GM23338 (cell line): ENCODE results near the gene RAD51B. TPM values are rescaled to one million over a fixed set of nuclear protein-coding genes. Genes with fewer than 3 reads are reported as not detected.

Source experiments
- ATAC-seq: fragments of 200-7000 bp; cut with Tn5 transposase; 3 replicates; pipeline ENCODE4 v1.9.1; 2020
- DNase-seq: peaks from one replicate; pipeline ENCODE4 v3.0.0-alpha.2; 2015; ENCODE audit warnings: low spot score
- H2AFZ ChIP-seq: fragments of 200-600 bp; sonication (generic); 2 replicates; pipeline ENCODE4 v1.8.0; 2016; ENCODE audit warnings: antibody characterized with exemption, mild to moderate bottlenecking, moderate library complexity
- H3F3A ChIP-seq: fragments of 200-600 bp; sonication (generic); replicated peaks from 2 replicates; pipeline ENCODE4 v1.8.0; 2017; ENCODE audit warnings: antibody characterized with exemption, mixed run types, low read depth
- H3K27ac ChIP-seq: fragments of 200-600 bp; sonication (generic); 2 replicates; pipeline ENCODE4 v1.6.1; 2016; ENCODE audit warnings: low read depth
- H3K27me3 ChIP-seq: fragments of 200-600 bp; sonication (generic); 2 replicates; pipeline ENCODE4 v1.8.0; 2016; ENCODE audit warnings: mild to moderate bottlenecking, mixed run types, moderate library complexity; ENCODE audit not compliant: insufficient read depth
- H3K36me3 ChIP-seq: fragments of 200-600 bp; sonication (generic); 2 replicates; pipeline ENCODE4 v1.8.0; 2016; ENCODE audit warnings: mild to moderate bottlenecking; ENCODE audit not compliant: insufficient read depth
- H3K4me1 ChIP-seq: fragments of 200-600 bp; sonication (generic); 2 replicates; pipeline ENCODE4 v1.8.0; 2016; ENCODE audit warnings: mild to moderate bottlenecking, moderate library complexity; ENCODE audit not compliant: insufficient read depth
- H3K4me2 ChIP-seq: fragments of 200-600 bp; sonication (generic); 2 replicates; pipeline ENCODE4 v1.7.1; 2017; ENCODE audit warnings: mixed run types
- H3K4me3 ChIP-seq: fragments of 200-600 bp; sonication (generic); 2 replicates; pipeline ENCODE4 v1.6.1; 2016; ENCODE audit warnings: mixed run types
- H3K79me2 ChIP-seq: fragments of 200-600 bp; sonication (generic); replicated peaks from 2 replicates; pipeline ENCODE4 v1.8.0; 2017; ENCODE audit warnings: mild to moderate bottlenecking; ENCODE audit not compliant: insufficient read depth
- H3K9me2 ChIP-seq: fragments of 200-600 bp; sonication (generic); 2 replicates; pipeline ENCODE4 v1.8.0; 2017; ENCODE audit not compliant: insufficient read depth
- H4K20me1 ChIP-seq: fragments of 200-600 bp; sonication (generic); replicated peaks from 2 replicates; pipeline ENCODE4 v1.8.0; 2017; ENCODE audit warnings: mild to moderate bottlenecking; ENCODE audit not compliant: insufficient read depth
- H3K27ac Mint-ChIP-seq: 2 replicates; pipeline ENCODE4 v1.8.0; 2020; ENCODE audit warnings: inconsistent platforms, mild to moderate bottlenecking, moderate library complexity, mixed read lengths
- H3K27me3 Mint-ChIP-seq: 3 replicates; pipeline ENCODE4 v1.8.0; 2022; ENCODE audit warnings: low read depth, mild to moderate bottlenecking, moderate library complexity, mixed read lengths, inconsistent platforms; ENCODE audit not compliant: insufficient read depth, poor library complexity
- H3K36me3 Mint-ChIP-seq: 3 replicates; pipeline ENCODE4 v1.8.0; 2021; ENCODE audit warnings: low read depth, mild to moderate bottlenecking, inconsistent platforms, moderate library complexity, mixed read lengths
- H3K4me1 Mint-ChIP-seq: 3 replicates; pipeline ENCODE4 v1.8.0; 2020; ENCODE audit warnings: mild to moderate bottlenecking, inconsistent platforms, mixed read lengths
- H3K4me3 Mint-ChIP-seq: 3 replicates; pipeline ENCODE4 v1.8.0; 2021; ENCODE audit warnings: moderate library complexity, mild to moderate bottlenecking, inconsistent platforms, mixed read lengths
- H3K9me3 Mint-ChIP-seq: 3 replicates; pipeline ENCODE4 v1.8.0; 2020; ENCODE audit warnings: moderate library complexity, mild to moderate bottlenecking, inconsistent platforms, mixed read lengths
- CREB1 ChIP-seq: fragments of 250-450 bp; sonication (Bioruptor Pico); IDR thresholded peaks from 2 replicates; pipeline ENCODE4 v1.5.0; 2020; ENCODE audit warnings: low read depth, mild to moderate bottlenecking, moderate library complexity
- ETS1 ChIP-seq: IDR thresholded peaks from 2 replicates; pipeline ENCODE4 v1.6.1; 2016; ENCODE audit warnings: antibody characterized with exemption
- EZH2 ChIP-seq: fragments of 200-600 bp; sonication (generic); IDR thresholded peaks from one replicate; pipeline ENCODE4 v1.8.0; 2017; ENCODE audit warnings: antibody characterized with exemption, mild to moderate bottlenecking, low read depth; ENCODE audit not compliant: unreplicated experiment
- EZH2phosphoT487 ChIP-seq: fragments of 200-600 bp; sonication (generic); IDR thresholded peaks from one replicate; pipeline ENCODE4 v1.8.1; 2018; ENCODE audit warnings: antibody characterized with exemption; ENCODE audit not compliant: unreplicated experiment
- JUNB ChIP-seq: IDR thresholded peaks from one replicate; pipeline ENCODE4 v1.6.1; 2016; ENCODE audit warnings: antibody characterized with exemption; ENCODE audit not compliant: unreplicated experiment
- POLR2AphosphoS5 ChIP-seq: IDR thresholded peaks from 2 replicates; pipeline ENCODE4 v1.6.1; 2016; ENCODE audit warnings: antibody characterized with exemption, low read depth
- ZNF114 ChIP-seq: fragments of 250-450 bp; sonication (Bioruptor Pico); IDR thresholded peaks from 2 replicates; pipeline ENCODE4 v1.5.0; 2020; ENCODE audit warnings: mild to moderate bottlenecking, moderate library complexity
- ZNF331 ChIP-seq: fragments of 250-450 bp; sonication (Bioruptor Pico); IDR thresholded peaks from 2 replicates; pipeline ENCODE4 v1.5.0; 2020; ENCODE audit warnings: low read depth, mild to moderate bottlenecking, moderate library complexity
- ZNF462 ChIP-seq: fragments of 250-450 bp; sonication (Bioruptor Pico); IDR thresholded peaks from 2 replicates; pipeline ENCODE4 v1.5.0; 2020; ENCODE audit warnings: mild to moderate bottlenecking, moderate library complexity
- polyA plus RNA-seq: library from polyadenylated mRNA; unstranded; fragments of >200 nt; fragmentation: Nextera tagmentation; extraction: Ambion mirVana; gene quantifications from 2 replicates; pipeline ENCODE4 v1.2.1, GENCODE V29; 2016
- total RNA-seq: library from RNA; depleted of rRNA; stranded (reverse); fragments of >200 nt; shearing (Covaris generic); gene quantifications from 2 replicates; pipeline ENCODE4 v1.2.3, GENCODE V29; 2014

RAD51B gene
- total and polyA plus RNA-seq, 2 experiments from 2014 or later, result 15.7 to 29.1 TPM

GRCh38 chr14:68153275-68153674, 333.7 kb downstream of the RAD51B start (continued):
- TF ChIP-seq EZH2 (no peak), ETS1 (no peak)

GRCh38 chr14:68154275-68154674, 334.7 kb downstream of the RAD51B start:
- Mint-ChIP-seq H3K27me3 (peaks cover 3% of the 10 kb centered on the region), H3K36me3 (peaks cover 18% of the 10 kb centered on the region; the same call in 2 of the 3 replicates), H3K9me3 (peaks cover 12% of the 10 kb centered on the region), H3K27ac (no peak overlapping the region), H3K4me3 (no peak overlapping the region), H3K4me1 (peaks cover 16% of the 10 kb centered on the region)
- Histone ChIP-seq H3F3A (no peaks in the 10 kb centered on the region), H3K27me3 (no peaks in the 10 kb centered on the region), H2AFZ (no peak overlapping the region), H3K4me3 (no peak overlapping the region), H3K4me1 (0 out of 2 replicates have a peak, but pooled peaks cover 4% of the 10 kb centered on the region), H3K27ac (no peak overlapping the region), H3K4me2 (no peak overlapping the region), H3K9me2 (no peaks in the 10 kb centered on the region), H3K79me2 (no peaks in the 10 kb centered on the region), H3K36me3 (no peaks in the 10 kb centered on the region; the same call in 1 of the 2 replicates), H4K20me1 (no peaks in the 10 kb centered on the region)
- TF ChIP-seq ZNF462 (CRISPR knock-in tag) (no peak), JUNB (no peak), POLR2AphosphoS5 (no peak), CREB1 (CRISPR knock-in tag) (no peak), ZNF331 (CRISPR knock-in tag) (no peak), EZH2phosphoT487 (no peak), ZNF114 (CRISPR knock-in tag) (no peak), ETS1 (no peak)
- ATAC-seq (no peak), DNase-seq (no peak)
